ENCODE data around the gene TBL1X.
"Not testable (repeated sequence)": the region's sequence is repeated elsewhere in the genome, so short reads cannot be mapped to it uniquely, and the experiment has no call there.

Gene TBL1X

DNA sequence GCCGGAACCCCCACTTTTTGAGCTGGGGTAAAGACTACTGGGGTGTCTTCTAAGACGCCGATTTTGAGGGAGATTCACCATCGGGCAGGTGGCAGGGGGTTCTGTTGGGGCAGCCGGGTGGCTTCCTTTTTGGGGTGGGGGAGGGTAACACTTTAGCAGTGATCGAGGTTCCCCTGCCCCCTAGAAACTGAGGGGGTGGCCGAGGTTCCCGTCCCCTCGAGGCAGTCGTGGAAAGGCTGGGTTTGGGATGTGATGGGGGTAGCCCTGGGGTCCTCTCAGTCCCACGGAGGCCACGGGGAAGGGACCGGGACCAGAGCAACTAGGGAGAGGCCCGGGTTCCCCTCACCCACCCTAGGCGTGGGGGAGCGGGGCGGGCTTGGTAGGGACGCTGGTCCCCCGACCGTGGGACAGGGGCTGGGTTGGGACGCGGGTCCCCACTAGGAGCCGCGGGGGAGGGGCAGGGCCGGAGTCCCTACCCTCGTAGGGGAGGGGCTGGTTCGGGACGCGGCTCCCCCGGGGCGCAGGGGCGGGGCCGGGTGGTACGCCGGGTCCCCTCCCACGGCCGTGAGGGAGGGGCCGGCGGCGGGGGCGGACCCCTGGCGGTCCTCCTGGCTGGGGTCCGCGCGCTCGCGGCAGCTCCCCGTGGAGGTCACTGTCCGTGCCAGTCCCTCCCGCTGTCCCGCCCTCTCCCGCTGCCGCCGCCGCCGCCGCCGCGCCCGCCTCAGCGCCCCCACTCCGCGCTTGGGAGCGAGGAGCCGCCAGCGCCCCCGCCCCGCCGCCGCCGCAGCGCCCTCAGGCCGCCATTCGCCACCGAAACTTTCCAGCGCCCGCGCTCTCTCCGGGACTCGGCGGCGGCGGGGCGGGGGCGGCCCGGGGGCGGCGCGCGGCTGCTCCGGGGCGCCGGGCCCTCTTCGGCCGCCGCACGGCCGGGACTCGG lies at the start of gene TBL1X:
TBL1X (plus strand) TSS at position 624 of the 937 bp plus-strand sequence. CDS start 188,529 bp downstream, outside the sequence.
- peak; percentile 31 for DNase-seq (ENCODE audit: low read depth, low spot score)

DNA sequence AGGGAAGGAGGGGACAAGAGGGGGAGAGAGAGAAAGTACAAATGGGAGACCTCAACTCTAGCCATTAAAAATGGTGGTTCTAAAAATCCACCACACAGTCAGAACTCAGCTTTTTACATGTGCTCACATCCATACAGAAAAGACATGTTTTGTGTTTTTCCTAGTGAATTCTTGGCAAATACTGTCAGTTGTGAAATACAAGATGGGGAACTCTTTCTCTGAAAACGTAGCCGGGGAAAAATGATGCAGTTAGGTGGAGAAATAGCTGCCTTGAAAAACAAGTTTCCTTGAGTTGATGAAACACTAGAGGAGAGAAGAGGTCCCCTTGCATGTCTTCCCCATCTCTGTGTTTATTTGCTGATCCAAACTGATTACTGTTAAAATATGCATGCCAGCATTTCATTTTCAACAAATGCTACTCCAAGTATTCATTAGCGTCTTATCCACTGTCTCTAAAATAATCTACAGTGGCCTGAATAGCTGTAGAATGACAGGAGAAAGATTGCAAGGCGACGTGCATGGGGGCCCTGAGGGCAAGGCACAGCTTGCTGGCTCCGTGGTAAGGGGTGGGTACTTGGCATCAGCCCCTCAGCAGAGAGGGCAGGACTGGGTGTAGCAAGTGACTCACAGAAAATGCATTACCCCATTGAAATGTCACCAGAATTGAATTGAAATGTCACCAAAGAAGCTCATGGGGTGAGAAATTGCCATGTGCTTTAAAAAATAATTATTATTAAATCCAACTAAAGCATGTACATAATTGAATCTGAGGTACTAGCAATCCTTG lies 48.1 kb upstream of the TBL1X start:
- DNase-seq (ENCODE audit: low read depth, low spot score), result no peak

DNA sequence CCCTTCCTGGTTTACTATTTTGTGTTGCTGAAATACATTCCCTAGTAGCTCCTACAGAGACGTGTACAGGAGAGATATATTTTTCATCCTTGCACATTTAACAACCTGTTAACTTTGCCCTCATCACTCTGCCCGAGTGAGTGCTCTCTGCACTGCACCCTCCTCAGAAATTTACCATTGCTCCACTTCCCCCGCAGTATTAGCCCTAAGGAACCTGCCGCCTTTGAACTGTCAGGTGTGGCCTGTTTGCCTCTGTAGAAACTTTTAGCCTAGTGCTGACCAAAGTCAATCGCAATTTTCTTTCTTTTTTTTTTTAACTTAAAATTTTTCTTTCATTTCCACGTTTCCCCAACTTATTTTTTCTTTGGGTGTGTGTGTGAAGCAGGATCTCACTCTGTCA lies 46.6 kb upstream of the TBL1X start:
- no peak for DNase-seq (ENCODE audit: low read depth, low spot score)

DNA sequence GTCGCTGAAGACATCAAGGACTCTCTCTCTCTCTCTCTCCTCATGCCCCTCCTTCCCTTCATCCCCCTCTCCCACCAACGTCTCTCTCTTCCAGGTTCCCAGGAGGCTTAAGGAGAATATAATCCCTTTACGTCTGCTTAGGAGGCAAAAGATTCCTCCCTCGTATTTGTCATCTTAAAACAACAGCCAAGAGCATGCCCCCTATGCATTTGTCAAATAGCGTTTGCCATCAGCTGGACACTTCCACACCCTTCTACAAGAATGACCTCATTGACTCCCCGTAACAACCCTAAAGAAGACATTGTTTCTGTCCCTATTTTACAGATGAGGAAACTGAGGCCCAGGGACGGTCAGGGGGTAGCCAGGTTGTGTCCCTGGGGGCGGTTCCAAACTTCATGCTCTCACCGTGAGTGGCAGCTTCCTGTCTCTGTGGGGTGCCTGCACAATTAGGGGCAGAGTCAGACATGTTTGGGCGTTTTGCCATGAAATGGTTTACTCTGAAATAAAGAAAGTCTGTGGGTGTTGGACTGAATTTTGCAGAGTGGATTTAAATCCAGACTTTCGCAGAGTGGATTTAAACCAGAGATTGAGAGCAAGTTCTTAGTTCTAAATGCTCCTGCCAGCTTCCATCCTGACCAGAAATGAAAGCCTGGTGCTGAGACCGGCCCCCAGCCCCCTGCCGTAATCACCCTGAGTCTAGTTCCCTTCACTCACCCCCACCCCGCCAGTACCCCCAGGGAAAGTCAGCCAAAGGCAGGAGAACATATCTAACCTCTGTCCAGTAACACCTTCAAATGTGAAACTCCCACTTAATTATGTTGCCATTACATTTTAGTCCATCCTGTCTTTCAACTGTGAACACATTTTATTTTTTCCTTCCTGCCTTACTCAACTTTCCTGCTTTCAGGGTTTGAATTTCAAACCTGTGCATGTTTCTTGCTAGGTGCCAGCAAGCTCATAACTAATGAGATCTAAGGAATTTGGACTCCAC lies 44.3 kb upstream of the TBL1X start:
- no peak for DNase-seq (ENCODE audit: low read depth, low spot score)

- no peak for DNase-seq (ENCODE audit: low read depth, low spot score)
Measured at GRCh38 chrX:9429767-9430166, 35.1 kb upstream of the TBL1X start.

DNA sequence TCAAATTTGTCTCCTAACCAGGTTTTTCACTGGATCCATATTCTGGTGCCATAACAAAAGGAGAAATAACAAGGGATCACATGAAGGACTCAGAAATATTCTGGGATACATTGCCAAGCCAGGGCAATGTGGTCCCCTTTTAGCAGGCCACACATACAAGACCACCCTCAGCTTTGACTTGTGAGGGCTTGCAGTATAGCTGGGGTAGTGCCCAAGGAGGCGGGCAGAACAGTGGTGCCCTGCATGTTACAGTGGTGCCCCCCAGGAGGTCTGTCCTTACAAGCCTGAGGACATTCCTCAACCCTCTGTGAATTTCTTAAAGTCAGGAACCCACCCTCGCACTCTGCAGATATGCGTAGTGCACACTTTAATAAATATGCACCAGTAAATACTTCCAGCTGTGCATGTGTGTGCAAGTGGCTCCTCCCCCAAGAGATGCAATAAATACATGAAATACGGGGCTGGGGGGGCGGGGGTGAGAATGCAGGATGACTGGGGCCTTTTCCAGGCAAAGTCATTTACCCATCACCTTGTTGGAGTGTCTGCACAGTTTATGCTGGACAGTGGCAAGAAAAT lies 34.4 kb upstream of the TBL1X start:
- no peak for DNase-seq (ENCODE audit: low read depth, low spot score)

- no peak for DNase-seq (ENCODE audit: low read depth, low spot score)
Measured at GRCh38 chrX:9431281-9431680, 33.6 kb upstream of the TBL1X start.

GRCh38 chrX:9433596-9433995 lies 31.3 kb upstream of the TBL1X start:
- no peak for DNase-seq (ENCODE audit: low read depth, low spot score)

DNA sequence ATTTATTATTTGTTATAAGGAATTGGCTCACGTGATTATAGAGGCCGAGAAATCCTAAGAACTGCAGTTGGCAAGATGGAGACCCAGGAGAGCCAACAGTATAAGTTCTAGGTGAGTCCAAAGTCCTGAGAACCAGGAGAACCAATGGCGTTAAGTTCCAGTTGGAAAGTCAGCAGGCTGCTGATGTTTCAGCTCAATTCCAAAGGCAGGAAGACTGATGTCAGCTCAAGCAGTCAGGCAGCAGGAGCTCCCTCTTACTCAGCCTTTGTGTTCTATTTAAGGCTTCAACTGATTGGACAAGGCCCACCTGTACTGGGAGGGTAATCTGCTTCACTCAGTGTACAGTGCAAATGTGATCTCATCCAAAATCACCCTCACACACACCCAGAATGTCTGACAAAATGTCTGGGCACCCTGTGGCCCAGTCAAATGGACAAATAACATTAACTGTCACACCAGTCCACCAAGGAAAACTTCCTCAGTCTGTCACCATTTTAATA lies 30.8 kb upstream of the TBL1X start:
- DNase-seq (ENCODE audit: low read depth, low spot score), result no peak

GRCh38 chrX:9435086-9435485 lies 29.8 kb upstream of the TBL1X start:
- DNase-seq (ENCODE audit: low read depth, low spot score), result not testable (repeated sequence)

GRCh38 chrX:9436812-9437211 lies 28.0 kb upstream of the TBL1X start:
- no peak for DNase-seq (ENCODE audit: low read depth, low spot score)

GRCh38 chrX:9438933-9439494 lies 25.8 kb upstream of the TBL1X start:
- DNase-seq (ENCODE audit: low read depth, low spot score), result peak; percentile 17

GRCh38 chrX:9440116-9440844 lies 24.6 kb upstream of the TBL1X start:
- DNase-seq (ENCODE audit: low read depth, low spot score), result no peak

DNA sequence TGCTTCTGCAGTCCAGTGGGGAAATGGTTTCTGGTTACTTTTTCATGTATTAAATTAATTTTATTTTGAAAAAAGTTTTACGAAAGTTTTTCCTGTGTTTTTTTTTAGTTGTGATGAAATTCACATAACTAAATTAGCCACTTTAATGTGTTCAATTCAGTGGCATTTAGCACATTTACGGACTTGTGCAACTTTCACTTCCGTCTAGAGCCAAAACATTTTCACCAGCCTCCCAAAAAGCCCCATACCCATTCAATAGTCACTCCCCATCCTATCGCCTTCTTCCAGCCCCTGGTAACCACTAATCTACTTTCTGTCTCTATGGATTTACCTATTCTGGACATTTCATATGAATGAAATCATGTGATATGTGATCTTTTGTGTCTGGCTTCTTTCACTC lies 22.8 kb upstream of the TBL1X start:
- DNase-seq (ENCODE audit: low read depth, low spot score), result no peak

DNA sequence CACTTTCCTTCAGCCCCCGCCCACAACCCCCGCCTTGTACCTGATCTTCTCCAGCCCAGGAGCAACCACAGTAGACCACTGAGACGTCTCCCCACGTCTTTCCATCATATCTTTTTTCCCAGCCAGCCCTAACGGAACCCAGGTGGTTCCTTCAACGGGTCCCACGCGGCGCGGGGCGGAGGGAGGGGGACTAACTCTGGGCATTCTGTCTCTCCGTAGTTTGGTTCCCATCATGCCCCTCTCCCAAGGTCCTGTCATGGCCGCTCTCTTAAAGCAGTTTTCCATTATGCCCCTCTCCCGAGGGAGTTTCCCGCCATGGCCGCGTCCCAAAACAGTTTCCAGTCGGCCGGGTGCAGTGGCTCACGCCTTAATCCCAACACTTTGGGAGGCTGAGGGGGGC lies 21.5 kb upstream of the TBL1X start:
- no peak for DNase-seq (ENCODE audit: low read depth, low spot score)

DNA sequence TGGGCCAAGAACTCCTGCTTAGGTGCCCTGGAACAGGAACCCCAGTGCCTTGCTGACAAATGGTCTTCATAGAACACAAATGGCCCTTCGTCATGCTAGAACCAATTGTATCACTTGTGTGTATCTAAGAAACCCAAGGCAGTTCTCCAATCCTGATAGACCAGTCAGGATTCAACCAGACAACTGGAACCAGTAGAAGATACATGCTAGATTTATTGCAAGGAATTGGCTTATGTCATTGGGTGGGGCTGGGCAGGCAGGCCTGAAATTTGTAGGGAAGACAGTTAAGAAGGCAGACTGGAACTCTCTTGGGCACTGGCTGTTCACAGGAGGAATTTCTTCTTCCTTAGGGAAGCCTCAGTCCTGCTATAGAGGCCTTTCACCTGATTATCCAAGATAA lies 17.0 kb upstream of the TBL1X start:
- peak; percentile 16 for DNase-seq (ENCODE audit: low read depth, low spot score)

GRCh38 chrX:9456250-9457074 lies 8.4 kb upstream of the TBL1X start:
- DNase-seq (ENCODE audit: low read depth, low spot score), result no peak

GRCh38 chrX:9458034-9458433 lies 6.8 kb upstream of the TBL1X start:
- not testable (repeated sequence) for DNase-seq (ENCODE audit: low read depth, low spot score)

- no peak for DNase-seq (ENCODE audit: low read depth, low spot score)
Measured at GRCh38 chrX:9458516-9459078, 6.3 kb upstream of the TBL1X start.
